PFSK-1 (cell line): ENCODE measurements around the gene PLAAT1.

Source experiments
- FOXP2 ChIP-seq: optimal IDR thresholded peaks from 2 replicates; pipeline ENCODE3; 2011; ENCODE audit warnings: borderline replicate concordance, control low read depth, inconsistent platforms; ENCODE audit not compliant: insufficient read depth; ENCODE audit errors: extremely low read length, extremely low read depth
- POLR2AphosphoS5 ChIP-seq: IDR thresholded peaks from 2 replicates; pipeline ENCODE4 v1.6.1; 2012; ENCODE audit warnings: low read depth, mild to moderate bottlenecking, control low read depth, low read length, moderate library complexity
- REST ChIP-seq, 2 experiments: IDR thresholded peaks; 2 replicates each; pipeline versions ENCODE4 v1.6.1 to v1.8.0; 2011 to 2012; ENCODE audit warnings: low read depth in 2 of 2, low read length in 2 of 2, control low read depth in 1 of 2, inconsistent platforms in 1 of 2, mild to moderate bottlenecking in 1 of 2, moderate library complexity in 1 of 2; ENCODE audit not compliant: insufficient read depth in 1 of 2
- SIN3A ChIP-seq: IDR thresholded peaks from 2 replicates; pipeline ENCODE4 v1.6.1; 2012; ENCODE audit warnings: mild to moderate bottlenecking, low read length, moderate library complexity, borderline replicate concordance; ENCODE audit not compliant: insufficient read depth
- TAF1 ChIP-seq: IDR thresholded peaks from 2 replicates; pipeline ENCODE4 v1.6.1; 2012; ENCODE audit warnings: low read length, control low read depth, borderline replicate concordance; ENCODE audit not compliant: insufficient read depth

PLAAT1 gene

GRCh38 chr3:193248848-193249468, 7.9 kb downstream of the PLAAT1 start:
- TF ChIP-seq TAF1 (no peak), SIN3A (no peak)

- TF ChIP-seq FOXP2 (no peak), TAF1 (no peak), SIN3A (no peak), POLR2AphosphoS5 (no peak), REST (IDR thresholded peaks at IDR 0.05; ENCODE audit: insufficient read depth in 1 of 2, low read depth in 2 of 2, low read length in 2 of 2) (no peak)
Observed at GRCh38 chr3:193250492-193250891, 9.5 kb downstream of the PLAAT1 start.

- no peak for TF ChIP-seq TAF1
- TF ChIP-seq SIN3A: no peak
Observed at GRCh38 chr3:193253986-193254660, 13.1 kb downstream of the PLAAT1 start.

- TF ChIP-seq REST (IDR thresholded peaks at IDR 0.05; ENCODE audit: insufficient read depth in 1 of 2, low read depth in 2 of 2, low read length in 2 of 2) (no peak), FOXP2 (no peak), POLR2AphosphoS5 (no peak), SIN3A (no peak), TAF1 (no peak)
Observed at GRCh38 chr3:193261970-193262369, 20.9 kb downstream of the PLAAT1 start.

GRCh38 chr3:193262707-193263106, 21.7 kb downstream of the PLAAT1 start:
- TF ChIP-seq SIN3A (no peak), REST (IDR thresholded peaks at IDR 0.05; ENCODE audit: insufficient read depth in 1 of 2, low read depth in 2 of 2, low read length in 2 of 2) (no peak), FOXP2 (no peak), TAF1 (no peak)

GRCh38 chr3:193269343-193270028, 28.5 kb downstream of the PLAAT1 start:
- no peak for TF ChIP-seq POLR2AphosphoS5
- no peak for TF ChIP-seq REST (IDR thresholded peaks at IDR 0.05; ENCODE audit: insufficient read depth in 1 of 2, low read depth in 2 of 2, low read length in 2 of 2)
- no peak for TF ChIP-seq FOXP2
- no peak for TF ChIP-seq SIN3A
- TF ChIP-seq TAF1: no peak
